ENCODE measurements around the gene SLC10A7. TPM values are rescaled to one million over a fixed set of nuclear protein-coding genes. Genes with fewer than 3 reads are reported as not detected.

Gene SLC10A7
- total RNA-seq, 1 experiment from 2014 or later, result 15.9 TPM

DNA sequence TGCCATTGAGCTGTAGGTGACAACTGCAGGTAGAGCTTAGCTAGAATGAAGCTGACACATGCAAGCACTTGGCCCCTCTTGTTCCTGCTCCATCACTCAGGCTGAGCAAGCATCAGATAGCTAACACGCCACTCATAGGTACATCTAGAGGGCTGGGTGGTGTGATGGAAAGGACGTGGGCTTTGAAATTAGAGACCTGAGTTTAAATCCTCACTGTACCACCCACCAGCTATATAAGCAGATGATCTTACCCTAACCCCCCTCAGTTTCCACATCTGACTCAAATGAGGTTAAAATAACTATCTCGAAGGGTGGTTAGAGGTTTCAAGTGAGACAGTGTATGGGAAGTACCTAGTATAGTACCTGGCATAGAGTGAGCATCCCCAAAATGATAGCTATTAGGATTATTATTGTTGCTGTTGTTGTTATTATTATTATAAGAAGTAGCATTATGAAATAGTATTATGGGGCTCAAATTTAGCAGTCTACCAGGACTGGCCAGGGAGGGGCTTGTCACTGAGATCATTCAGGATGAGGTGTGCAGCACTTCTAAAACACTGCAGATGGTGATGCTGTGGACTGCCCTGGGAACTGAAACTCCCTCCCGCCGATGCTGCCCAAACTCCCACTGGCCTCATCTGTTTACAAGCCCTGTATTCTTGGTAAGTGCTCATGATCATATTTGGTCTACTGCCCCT is 248.4 kb downstream of the SLC10A7 start:
- TF ChIP-seq, protein P1, sequence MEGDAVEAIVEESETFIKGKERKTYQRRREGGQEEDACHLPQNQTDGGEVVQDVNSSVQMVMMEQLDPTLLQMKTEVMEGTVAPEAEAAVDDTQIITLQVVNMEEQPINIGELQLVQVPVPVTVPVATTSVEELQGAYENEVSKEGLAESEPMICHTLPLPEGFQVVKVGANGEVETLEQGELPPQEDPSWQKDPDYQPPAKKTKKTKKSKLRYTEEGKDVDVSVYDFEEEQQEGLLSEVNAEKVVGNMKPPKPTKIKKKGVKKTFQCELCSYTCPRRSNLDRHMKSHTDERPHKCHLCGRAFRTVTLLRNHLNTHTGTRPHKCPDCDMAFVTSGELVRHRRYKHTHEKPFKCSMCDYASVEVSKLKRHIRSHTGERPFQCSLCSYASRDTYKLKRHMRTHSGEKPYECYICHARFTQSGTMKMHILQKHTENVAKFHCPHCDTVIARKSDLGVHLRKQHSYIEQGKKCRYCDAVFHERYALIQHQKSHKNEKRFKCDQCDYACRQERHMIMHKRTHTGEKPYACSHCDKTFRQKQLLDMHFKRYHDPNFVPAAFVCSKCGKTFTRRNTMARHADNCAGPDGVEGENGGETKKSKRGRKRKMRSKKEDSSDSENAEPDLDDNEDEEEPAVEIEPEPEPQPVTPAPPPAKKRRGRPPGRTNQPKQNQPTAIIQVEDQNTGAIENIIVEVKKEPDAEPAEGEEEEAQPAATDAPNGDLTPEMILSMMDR (IDR thresholded peaks at IDR 0.05; ENCODE audit: unreplicated experiment), result no peak
- H3K4me1 Mint-ChIP-seq (ENCODE audit: low read depth, unreplicated experiment), result no peaks in the 10 kb centered on the region
- intact Hi-C loops (cut with micrococcal nuclease; ENCODE audit: unreplicated experiment), result no loop called here
- no peak for DNase-seq
- no peaks in the 10 kb centered on the region for H3K27me3 Mint-ChIP-seq (ENCODE audit: unreplicated experiment)
- no TSS peak for BruUV-seq (replicated peaks)
- no peak overlapping the region for H3K27ac Mint-ChIP-seq (ENCODE audit: unreplicated experiment)
- H3K9me3 Mint-ChIP-seq (ENCODE audit: low read depth, unreplicated experiment), result no peaks in the 10 kb centered on the region
- H3K36me3 Mint-ChIP-seq (ENCODE audit: insufficient read depth, unreplicated experiment), result no peaks in the 10 kb centered on the region
- H3K4me3 Mint-ChIP-seq (ENCODE audit: low read depth, unreplicated experiment), result no peak overlapping the region
- CTCF ChIA-PET, result no interaction called here

DNA sequence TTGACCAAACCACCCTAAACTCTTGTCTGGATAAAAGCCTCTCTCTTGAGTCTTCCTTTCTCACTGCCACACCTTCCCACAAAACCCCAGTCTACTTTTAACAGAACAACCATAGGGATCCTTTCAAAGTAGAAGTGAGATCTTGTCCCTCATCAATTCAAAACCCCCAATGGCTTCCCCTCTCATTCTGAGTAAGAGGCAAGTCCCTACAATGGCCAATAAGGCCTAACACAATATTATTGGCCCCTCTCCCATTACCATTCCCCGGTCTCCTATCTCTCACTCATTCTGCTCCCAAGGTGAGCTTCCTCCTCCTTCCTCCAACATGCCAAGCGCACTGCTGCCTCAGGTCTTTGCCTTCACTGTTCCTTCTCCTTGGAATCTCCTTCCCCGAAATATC is 250.3 kb downstream of the SLC10A7 start:
- DNase-seq, result no peak
- no TSS peak for BruUV-seq (replicated peaks)
- no peaks in the 10 kb centered on the region for H3K4me1 Mint-ChIP-seq (ENCODE audit: low read depth, unreplicated experiment)
- no peaks in the 10 kb centered on the region for H3K36me3 Mint-ChIP-seq (ENCODE audit: insufficient read depth, unreplicated experiment)
- H3K9me3 Mint-ChIP-seq (ENCODE audit: low read depth, unreplicated experiment), result no peaks in the 10 kb centered on the region
- intact Hi-C loops (cut with micrococcal nuclease; ENCODE audit: unreplicated experiment), result no loop called here
- H3K27me3 Mint-ChIP-seq (ENCODE audit: unreplicated experiment), result no peaks in the 10 kb centered on the region
- no peak overlapping the region for H3K27ac Mint-ChIP-seq (ENCODE audit: unreplicated experiment)
- TF ChIP-seq, protein P1 (IDR thresholded peaks at IDR 0.05; ENCODE audit: unreplicated experiment), result no peak
- CTCF ChIA-PET, result no interaction called here
- H3K4me3 Mint-ChIP-seq (ENCODE audit: low read depth, unreplicated experiment), result no peak overlapping the region

DNA sequence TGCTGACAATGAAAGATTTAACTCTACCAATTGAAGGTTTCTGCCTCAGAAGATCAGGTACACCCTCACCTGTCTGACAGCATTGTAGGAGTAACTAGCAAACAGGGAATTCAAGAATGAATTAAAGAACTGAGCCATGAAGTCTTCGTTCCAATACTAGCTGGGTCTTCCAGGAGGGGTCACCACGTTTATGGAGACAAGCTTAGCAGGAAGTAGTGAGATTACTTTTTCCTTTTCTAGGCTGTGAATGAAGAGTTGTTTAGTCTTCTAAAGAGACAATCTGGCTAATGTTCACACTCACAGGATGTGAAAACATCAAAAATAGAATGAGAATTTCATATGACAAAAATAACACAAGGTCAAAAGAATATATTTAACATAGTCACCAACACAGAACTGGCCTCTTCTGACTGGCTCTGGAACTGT is 252.5 kb downstream of the SLC10A7 start:
- intact Hi-C loops (cut with micrococcal nuclease; ENCODE audit: unreplicated experiment), result no loop called here
- BruUV-seq (replicated peaks), result no TSS peak
- Mint-ChIP-seq H3K36me3 (ENCODE audit: insufficient read depth, unreplicated experiment) (no peaks in the 10 kb centered on the region), H3K27me3 (ENCODE audit: unreplicated experiment) (no peaks in the 10 kb centered on the region), H3K27ac (ENCODE audit: unreplicated experiment) (no peak overlapping the region), H3K4me3 (ENCODE audit: low read depth, unreplicated experiment) (no peak overlapping the region), H3K9me3 (ENCODE audit: low read depth, unreplicated experiment) (no peaks in the 10 kb centered on the region), H3K4me1 (ENCODE audit: low read depth, unreplicated experiment) (no peaks in the 10 kb centered on the region)
- CTCF ChIA-PET, result no interaction called here
- TF ChIP-seq, protein P1 (IDR thresholded peaks at IDR 0.05; ENCODE audit: unreplicated experiment), result no peak
- DNase-seq, result no peak

DNA sequence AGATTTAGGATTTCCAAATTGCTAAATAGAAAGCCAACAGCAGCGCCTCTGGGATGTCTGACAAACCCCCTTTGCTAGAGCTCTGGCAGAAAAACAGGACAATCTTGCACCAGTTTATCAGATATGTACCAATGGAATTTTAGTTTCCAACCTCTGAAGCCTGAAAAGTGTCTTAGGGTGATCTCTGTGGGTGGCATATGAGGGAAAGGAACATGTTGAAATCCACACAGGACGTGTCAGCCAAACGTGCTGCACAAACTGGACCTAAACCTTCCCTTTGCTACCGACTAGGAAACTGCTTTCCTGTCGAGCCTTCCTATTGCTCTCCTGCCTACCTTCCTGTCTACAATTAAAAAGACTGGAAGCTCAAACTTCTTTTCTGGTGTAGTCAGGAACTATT is 253.9 kb downstream of the SLC10A7 start:
- Mint-ChIP-seq H3K27ac (ENCODE audit: unreplicated experiment) (no peak overlapping the region), H3K4me1 (ENCODE audit: low read depth, unreplicated experiment) (no peaks in the 10 kb centered on the region), H3K4me3 (ENCODE audit: low read depth, unreplicated experiment) (no peak overlapping the region), H3K9me3 (ENCODE audit: low read depth, unreplicated experiment) (no peaks in the 10 kb centered on the region), H3K27me3 (ENCODE audit: unreplicated experiment) (no peaks in the 10 kb centered on the region), H3K36me3 (ENCODE audit: insufficient read depth, unreplicated experiment) (no peaks in the 10 kb centered on the region)
- CTCF ChIA-PET, result no interaction called here
- TF ChIP-seq, protein P1 (IDR thresholded peaks at IDR 0.05; ENCODE audit: unreplicated experiment), result no peak
- no peak for DNase-seq
- BruUV-seq (replicated peaks), result no TSS peak
- intact Hi-C loops (cut with micrococcal nuclease; ENCODE audit: unreplicated experiment), result no loop called here
